Immature natural killer cell (primary cell): Measurements from ENCODE around the gene VWA5B2. TPM values are rescaled to one million over a fixed set of nuclear protein-coding genes. Genes with fewer than 3 reads are reported as not detected.
A peak's percentile ranks its signal among the peaks of the same experiment; 100 is the strongest.

Experiments used
- DNase-seq, 3 donors: peaks; one replicate each; pipeline ENCODE4 v3.0.0; 2022; ENCODE audit warnings: mixed read lengths in 1 of 3
- H3K27ac Mint-ChIP-seq, 6 donors: one replicate each; pipeline ENCODE4 v1.8.0; 2020; ENCODE audit warnings: mixed read lengths in 6 of 6, mild to moderate bottlenecking in 5 of 6, inconsistent platforms in 4 of 6, moderate library complexity in 3 of 6
- H3K27me3 Mint-ChIP-seq, 3 donors: one replicate each; pipeline ENCODE4 v1.8.0; 2020 to 2021; ENCODE audit warnings: low read depth in 3 of 3, mild to moderate bottlenecking in 3 of 3, mixed read lengths in 3 of 3, moderate library complexity in 3 of 3, inconsistent platforms in 1 of 3
- H3K36me3 Mint-ChIP-seq, 3 donors: one replicate each; pipeline ENCODE4 v1.8.0; 2020; ENCODE audit warnings: mixed read lengths in 3 of 3, inconsistent platforms in 2 of 3, mild to moderate bottlenecking in 2 of 3
- H3K4me1 Mint-ChIP-seq, 2 donors: one replicate each; pipeline ENCODE4 v1.8.0; 2020; ENCODE audit warnings: inconsistent platforms in 2 of 2, mild to moderate bottlenecking in 2 of 2, mixed read lengths in 2 of 2, moderate library complexity in 1 of 2
- H3K4me3 Mint-ChIP-seq, 5 donors: one replicate each; pipeline ENCODE4 v1.8.0; 2020; ENCODE audit warnings: mild to moderate bottlenecking in 5 of 5, mixed read lengths in 5 of 5, inconsistent platforms in 3 of 5, moderate library complexity in 3 of 5
- H3K9me3 Mint-ChIP-seq, 6 donors: one replicate each; pipeline ENCODE4 v1.8.0; 2020; ENCODE audit warnings: mild to moderate bottlenecking in 6 of 6, mixed read lengths in 6 of 6, inconsistent platforms in 4 of 6, moderate library complexity in 3 of 6
- polyA plus RNA-seq, 3 donors: library from polyadenylated mRNA; unstranded; fragments of 300-500 nt; fragmentation: Illumina TruSeq; gene quantifications; one replicate each; pipeline ENCODE4 v1.2.3, GENCODE V29; 2021

The VWA5B2 gene
- polyA plus RNA-seq, 3 donors from 2014 or later = not detected

DNA sequence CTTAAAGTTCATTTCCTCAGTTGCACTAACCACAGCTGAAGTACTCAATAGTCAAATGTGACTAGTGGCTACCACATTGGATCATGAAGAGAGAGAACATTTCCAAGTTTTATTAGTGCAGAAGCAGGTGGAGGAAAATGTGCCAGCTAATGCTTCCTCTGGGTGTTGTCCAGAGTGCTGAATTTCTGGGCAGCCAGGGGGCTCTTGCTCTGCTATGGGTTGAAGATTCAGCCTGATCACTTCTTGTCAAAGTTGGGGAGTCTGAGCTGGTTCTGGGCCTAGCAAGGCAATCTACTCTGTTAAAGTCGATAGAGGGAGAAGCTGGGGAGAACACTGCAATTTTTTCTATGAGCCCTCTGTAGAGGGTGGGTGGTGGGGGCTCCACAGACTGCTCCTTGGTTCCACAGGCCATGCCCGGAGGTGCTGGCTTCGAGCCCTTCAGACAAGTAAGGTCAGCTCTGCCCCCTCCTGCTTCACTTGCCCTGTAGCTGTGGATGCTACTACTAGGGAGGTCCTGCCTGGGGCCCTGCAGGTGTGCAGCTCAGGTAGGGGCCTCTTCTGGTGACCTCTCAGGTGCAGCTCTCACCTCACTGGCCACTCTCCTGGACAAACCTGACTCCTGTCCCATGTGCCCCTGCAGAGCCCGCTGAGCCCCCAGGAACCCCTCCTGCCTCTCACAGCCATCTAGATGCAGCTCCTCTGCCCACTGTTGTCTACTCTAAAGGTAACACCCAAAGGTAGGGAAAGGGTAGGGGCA is 11.2 kb downstream of the VWA5B2 start:
- Mint-ChIP-seq H3K27ac (no peak overlapping the region), H3K27me3 (peaks cover 0 to 3% (median 1%) of the 10 kb centered on the region in 3 donors), H3K4me3 (no peak overlapping the region), H3K4me1 (no peaks in the 10 kb centered on the region), H3K9me3 (no peaks in the 10 kb centered on the region), H3K36me3 (peaks cover 3 to 24% (median 5%) of the 10 kb centered on the region in 3 donors)
- DNase-seq = no peak

GRCh38 chr3:184241141-184241446 is 11.7 kb downstream of the VWA5B2 start:
- peaks cover 0 to 3% (median 1%) of the 10 kb centered on the region in 3 donors for H3K27me3 Mint-ChIP-seq
- peaks cover 5 to 29% (median 6%) of the 10 kb centered on the region in 3 donors for H3K36me3 Mint-ChIP-seq
- no peak overlapping the region for H3K4me3 Mint-ChIP-seq
- no peaks in the 10 kb centered on the region for H3K4me1 Mint-ChIP-seq
- H3K27ac Mint-ChIP-seq = no peak overlapping the region
- no peak for DNase-seq
- H3K9me3 Mint-ChIP-seq = peaks cover 0 to 1% (median 0%) of the 10 kb centered on the region in 6 donors

- Mint-ChIP-seq H3K27me3 (peaks cover 0 to 3% (median 1%) of the 10 kb centered on the region in 3 donors), H3K36me3 (peaks cover 5 to 29% (median 6%) of the 10 kb centered on the region in 3 donors), H3K4me1 (no peaks in the 10 kb centered on the region)
These were observed 12.3 kb downstream of the VWA5B2 start for GRCh38 chr3:184241447-184242296.

GRCh38 chr3:184242297-184242685 is 12.9 kb downstream of the VWA5B2 start:
- Mint-ChIP-seq H3K4me1 (peaks cover 0 to 3% of the 10 kb centered on the region in 2 donors), H3K36me3 (peaks cover 5 to 29% (median 6%) of the 10 kb centered on the region in 3 donors), H3K27ac (no peak overlapping the region), H3K27me3 (peaks cover 0 to 3% (median 1%) of the 10 kb centered on the region in 3 donors), H3K9me3 (peaks cover 0 to 1% (median 0%) of the 10 kb centered on the region in 6 donors), H3K4me3 (no peak overlapping the region)
- DNase-seq = no peak

More at GRCh38 chr3:184241447-184242296, 12.3 kb downstream of the VWA5B2 start:
- Mint-ChIP-seq H3K4me3 (no peak overlapping the region), H3K9me3 (peaks cover 0 to 1% (median 0%) of the 10 kb centered on the region in 6 donors), H3K27ac (no peak overlapping the region)
- no peak for DNase-seq

GRCh38 chr3:184248454-184249411 is 19.3 kb downstream of the VWA5B2 start, which contains the start of gene ALG3:
TSS of gene ALG3 (minus strand) at chr3:184248962. CDS start at chr3:184248940, 22 bp downstream.
- Mint-ChIP-seq H3K9me3 (peaks cover 0 to 1% (median 0%) of the 10 kb centered on the region in 6 donors), H3K27me3 (peaks cover 12 to 14% (median 12%) of the 10 kb centered on the region in 3 donors), H3K36me3 (peaks cover 3 to 13% (median 5%) of the 10 kb centered on the region in 3 donors), H3K27ac (peak within 1 kb of the TSS; percentile 88 to 97 (median 94)), H3K4me1 (peaks cover 17 to 22% of the 10 kb centered on the region in 2 donors), H3K4me3 (peak within 1 kb of the TSS; percentile 90 to 98 (median 96))
- peak; percentile 83 to 85 (median 85) for DNase-seq

DNA sequence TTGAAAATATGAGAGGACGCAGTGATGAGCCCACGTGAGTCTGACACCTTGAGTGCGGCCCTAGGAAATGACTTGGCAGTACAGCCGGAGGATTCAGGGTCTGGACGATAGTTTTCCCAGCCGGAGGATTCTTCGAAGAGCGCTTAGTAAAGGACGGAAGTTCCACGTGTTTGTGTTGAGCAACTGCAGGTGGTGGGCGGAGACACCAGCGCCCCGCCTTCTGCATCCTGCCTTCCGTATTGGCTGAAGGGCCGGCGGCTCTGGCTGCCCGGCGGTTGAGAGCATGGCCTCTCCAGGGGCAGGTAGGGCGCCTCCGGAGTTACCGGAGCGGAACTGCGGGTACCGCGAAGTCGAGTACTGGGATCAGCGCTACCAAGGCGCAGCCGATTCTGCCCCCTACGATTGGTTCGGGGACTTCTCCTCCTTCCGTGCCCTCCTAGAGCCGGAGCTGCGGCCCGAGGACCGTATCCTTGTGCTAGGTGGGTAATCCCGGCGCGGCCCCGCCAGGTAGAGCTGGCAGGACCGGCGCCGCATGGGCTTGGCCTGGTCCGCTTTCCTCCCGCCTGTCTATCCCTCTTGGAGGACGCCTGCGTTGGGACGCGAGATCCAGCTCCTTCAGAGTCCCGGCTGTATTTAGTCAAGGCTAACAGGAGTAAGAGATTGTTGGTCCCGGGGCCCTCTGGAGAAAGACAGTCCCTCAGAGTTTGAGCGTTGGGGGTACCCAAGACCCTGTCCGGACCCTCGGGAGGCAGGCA is 20.2 kb downstream of the VWA5B2 start, which contains the start of gene EEF1AKMT4:
Gene EEF1AKMT4 (plus strand): TSS at position 261 of the 755 bp plus-strand sequence. CDS start 23 bp downstream, at position 284.
- Mint-ChIP-seq H3K27ac (peak within 1 kb of the TSS; percentile 88 to 97 (median 94)), H3K27me3 (peaks cover 12 to 14% (median 12%) of the 10 kb centered on the region in 3 donors), H3K9me3 (peaks cover 0 to 1% (median 0%) of the 10 kb centered on the region in 6 donors), H3K4me3 (peak within 1 kb of the TSS; percentile 90 to 98 (median 96)), H3K4me1 (peaks cover 17 to 22% of the 10 kb centered on the region in 2 donors), H3K36me3 (peaks cover 3 to 10% (median 5%) of the 10 kb centered on the region in 3 donors)
- peak; percentile 95 to 96 (median 96) for DNase-seq

GRCh38 chr3:184250167-184250828 is 20.9 kb downstream of the VWA5B2 start:
- H3K36me3 Mint-ChIP-seq = peaks cover 0 to 5% (median 3%) of the 10 kb centered on the region in 3 donors

DNA sequence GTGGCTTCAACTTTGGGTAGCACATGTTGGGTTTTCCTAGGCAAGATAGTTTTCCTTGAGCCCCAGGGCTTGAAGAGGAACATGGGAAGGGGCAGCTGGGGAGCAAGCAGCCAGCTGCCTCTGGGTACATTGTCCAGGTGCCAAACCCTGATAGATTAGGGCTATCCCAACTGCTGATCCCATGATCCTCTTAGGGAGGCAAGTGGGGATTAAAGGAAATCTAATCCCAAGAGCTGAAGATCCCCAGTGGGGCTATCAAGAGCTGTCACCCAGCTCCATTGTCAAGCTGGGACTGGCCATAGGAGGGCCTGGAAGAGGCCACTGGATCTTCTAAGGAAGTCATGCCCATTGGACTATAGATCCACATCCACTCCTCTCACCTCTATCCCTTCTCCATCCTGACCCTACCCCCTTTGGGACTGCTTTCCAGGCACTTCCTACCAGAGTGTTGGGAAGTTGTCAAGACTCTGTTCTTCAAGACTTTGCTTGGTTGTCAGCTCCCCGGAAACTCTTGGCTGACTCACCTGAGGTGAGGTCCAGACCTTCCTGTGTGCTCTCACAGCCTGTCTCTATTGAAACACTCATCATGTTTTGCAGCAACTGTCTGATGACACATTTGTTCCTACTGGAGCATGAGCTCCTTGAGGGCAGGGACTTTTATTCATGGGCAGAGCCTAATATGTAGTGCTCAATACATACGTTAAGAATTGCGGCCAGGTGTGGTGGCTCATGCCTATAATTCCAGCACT is 26.1 kb downstream of the VWA5B2 start:
- Mint-ChIP-seq H3K36me3 (no peaks in the 10 kb centered on the region), H3K4me3 (no peak overlapping the region), H3K27ac (no peak overlapping the region), H3K4me1 (peaks cover 4 to 7% of the 10 kb centered on the region in 2 donors), H3K27me3 (peaks cover 0 to 2% (median 2%) of the 10 kb centered on the region in 3 donors), H3K9me3 (no peaks in the 10 kb centered on the region)
- no peak for DNase-seq

More at GRCh38 chr3:184250167-184250828, 20.9 kb downstream of the VWA5B2 start:
- Mint-ChIP-seq H3K9me3 (peaks cover 0 to 1% (median 0%) of the 10 kb centered on the region in 6 donors), H3K27ac (peak overlapping the region in 5 of 6 donors; percentile 57 to 83 (median 75)), H3K4me3 (peak overlapping the region; percentile 90 to 98 (median 96)), H3K27me3 (peaks cover 12 to 14% (median 12%) of the 10 kb centered on the region in 3 donors), H3K4me1 (peaks cover 17 to 22% of the 10 kb centered on the region in 2 donors)
- DNase-seq = peak; percentile 83 to 84 (median 84)

- H3K27me3 Mint-ChIP-seq = peaks cover 3 to 7% (median 6%) of the 10 kb centered on the region in 3 donors
- no peaks in the 10 kb centered on the region for H3K9me3 Mint-ChIP-seq
- H3K27ac Mint-ChIP-seq = no peak overlapping the region
- H3K4me3 Mint-ChIP-seq = peak overlapping the region in 1 of 5 donors; percentile 50
- peaks cover 13 to 17% of the 10 kb centered on the region in 2 donors for H3K4me1 Mint-ChIP-seq
- no peaks in the 10 kb centered on the region for H3K36me3 Mint-ChIP-seq
- DNase-seq = no peak
These were observed 27.9 kb downstream of the VWA5B2 start for GRCh38 chr3:184257083-184257915.

GRCh38 chr3:184258926-184259325 is 29.5 kb downstream of the VWA5B2 start:
- Mint-ChIP-seq H3K36me3 (no peaks in the 10 kb centered on the region), H3K27me3 (peaks cover 3 to 14% (median 12%) of the 10 kb centered on the region in 3 donors), H3K9me3 (no peaks in the 10 kb centered on the region), H3K4me3 (peak overlapping the region; percentile 18 to 80 (median 42)), H3K4me1 (peaks cover 21 to 22% of the 10 kb centered on the region in 2 donors), H3K27ac (no peak overlapping the region)
- DNase-seq = no peak
